ENCODE measurements around the gene RASA2.

- TF ChIP-seq CTCF (IDR thresholded peaks at IDR 0.05; ENCODE audit: low read depth, low read length, missing input control), result no peak
- TF ChIP-seq, protein P1, sequence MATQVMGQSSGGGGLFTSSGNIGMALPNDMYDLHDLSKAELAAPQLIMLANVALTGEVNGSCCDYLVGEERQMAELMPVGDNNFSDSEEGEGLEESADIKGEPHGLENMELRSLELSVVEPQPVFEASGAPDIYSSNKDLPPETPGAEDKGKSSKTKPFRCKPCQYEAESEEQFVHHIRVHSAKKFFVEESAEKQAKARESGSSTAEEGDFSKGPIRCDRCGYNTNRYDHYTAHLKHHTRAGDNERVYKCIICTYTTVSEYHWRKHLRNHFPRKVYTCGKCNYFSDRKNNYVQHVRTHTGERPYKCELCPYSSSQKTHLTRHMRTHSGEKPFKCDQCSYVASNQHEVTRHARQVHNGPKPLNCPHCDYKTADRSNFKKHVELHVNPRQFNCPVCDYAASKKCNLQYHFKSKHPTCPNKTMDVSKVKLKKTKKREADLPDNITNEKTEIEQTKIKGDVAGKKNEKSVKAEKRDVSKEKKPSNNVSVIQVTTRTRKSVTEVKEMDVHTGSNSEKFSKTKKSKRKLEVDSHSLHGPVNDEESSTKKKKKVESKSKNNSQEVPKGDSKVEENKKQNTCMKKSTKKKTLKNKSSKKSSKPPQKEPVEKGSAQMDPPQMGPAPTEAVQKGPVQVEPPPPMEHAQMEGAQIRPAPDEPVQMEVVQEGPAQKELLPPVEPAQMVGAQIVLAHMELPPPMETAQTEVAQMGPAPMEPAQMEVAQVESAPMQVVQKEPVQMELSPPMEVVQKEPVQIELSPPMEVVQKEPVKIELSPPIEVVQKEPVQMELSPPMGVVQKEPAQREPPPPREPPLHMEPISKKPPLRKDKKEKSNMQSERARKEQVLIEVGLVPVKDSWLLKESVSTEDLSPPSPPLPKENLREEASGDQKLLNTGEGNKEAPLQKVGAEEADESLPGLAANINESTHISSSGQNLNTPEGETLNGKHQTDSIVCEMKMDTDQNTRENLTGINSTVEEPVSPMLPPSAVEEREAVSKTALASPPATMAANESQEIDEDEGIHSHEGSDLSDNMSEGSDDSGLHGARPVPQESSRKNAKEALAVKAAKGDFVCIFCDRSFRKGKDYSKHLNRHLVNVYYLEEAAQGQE (IDR thresholded peaks at IDR 0.05), result no peak
- no peak for TF ChIP-seq RAD21 (IDR thresholded peaks at IDR 0.05)
- no peak for TF ChIP-seq EGR1 (IDR thresholded peaks at IDR 0.05; ENCODE audit: low read depth in 2 of 2)
- TF ChIP-seq NR2F2 (IDR thresholded peaks at IDR 0.05), result no peak
- TF ChIP-seq YY1 (IDR thresholded peaks at IDR 0.05), result no peak
- TF ChIP-seq MAX (IDR thresholded peaks at IDR 0.05), result no peak
- no peak for TF ChIP-seq TAF1 (conservative IDR thresholded peaks at IDR 0.05)
- TF ChIP-seq SP1 (IDR thresholded peaks at IDR 0.05), result no peak
- no peak for TF ChIP-seq HNF4A (conservative IDR thresholded peaks at IDR 0.05)
Observed at GRCh38 chr3:141647562-141647915, 160.7 kb downstream of the RASA2 start.
